Fibroblast of pulmonary artery (primary cell): ENCODE measurements around the gene RNF224.

Experiments
- DNase-seq: peaks from one replicate; pipeline ENCODE4 v3.0.0-alpha.2; 2010; ENCODE audit warnings: low read depth
- H3K4me3 ChIP-seq: replicated peaks from 2 replicates; pipeline ENCODE4 v1.5.1; 2011; ENCODE audit warnings: low read depth, mild to moderate bottlenecking, control low read depth, low read length, moderate library complexity
- CTCF ChIP-seq: IDR thresholded peaks from 2 replicates; pipeline ENCODE4 v1.5.1; 2011; ENCODE audit warnings: mild to moderate bottlenecking, control low read depth, low read length, inconsistent platforms; ENCODE audit errors: missing control alignments

The RNF224 gene

DNA sequence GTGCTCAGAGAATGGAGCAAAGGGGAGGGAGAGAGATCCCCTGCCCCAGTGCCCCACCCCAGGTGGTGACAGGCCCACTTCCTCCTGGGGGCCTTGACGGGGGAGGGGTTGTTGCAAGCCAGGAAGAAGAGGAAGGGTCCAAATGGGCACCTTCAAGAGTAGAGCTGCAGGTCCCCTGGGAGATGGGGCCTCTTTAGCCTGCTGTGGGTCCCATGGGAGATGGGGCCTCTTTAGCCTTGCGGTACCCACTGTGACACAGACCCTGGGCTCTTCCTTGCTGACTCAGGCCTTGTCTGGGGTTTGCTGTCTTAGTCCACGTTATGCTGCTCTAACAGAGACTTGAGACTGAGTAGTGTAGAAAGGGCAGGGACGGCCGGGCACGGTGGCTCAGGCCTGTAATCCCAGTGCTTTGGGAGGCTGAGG lies 40.6 kb downstream of the RNF224 start:
- H3K4me3 ChIP-seq, result no peak overlapping the region
- no peak for DNase-seq
- no peak for TF ChIP-seq CTCF

DNA sequence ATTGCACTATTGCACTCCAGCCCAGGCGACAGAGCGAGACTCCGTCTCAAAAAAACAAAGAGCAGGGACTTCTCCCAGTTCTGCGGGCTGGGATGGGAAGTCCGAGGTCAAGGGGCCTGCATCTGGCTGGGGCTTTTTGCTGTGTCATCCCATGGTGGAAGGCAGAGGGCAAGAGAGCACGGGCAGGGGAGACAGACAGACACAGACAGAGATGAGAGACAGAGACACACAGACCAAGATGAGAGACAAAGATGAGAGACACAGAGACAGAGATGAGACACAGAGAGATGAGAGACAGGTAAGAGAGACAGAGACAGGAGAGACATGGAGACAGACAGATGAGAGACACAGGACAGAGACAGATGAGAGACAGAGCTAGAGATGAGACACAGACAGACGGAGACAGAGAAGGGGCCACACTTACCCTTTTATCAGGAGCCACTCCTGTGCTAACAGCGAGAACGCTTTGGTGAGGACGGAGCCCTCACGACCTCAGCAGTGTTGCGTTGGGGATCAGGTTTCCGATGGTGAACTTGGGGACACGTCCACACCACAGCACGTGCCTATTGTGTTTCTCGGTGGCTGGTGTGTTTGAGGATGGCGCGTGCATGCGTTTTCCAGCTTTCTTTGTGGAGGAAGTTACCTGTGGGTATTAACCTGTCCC lies 41.4 kb downstream of the RNF224 start:
- no peak for DNase-seq
- H3K4me3 ChIP-seq, result no peak overlapping the region
- TF ChIP-seq CTCF, result no peak

DNA sequence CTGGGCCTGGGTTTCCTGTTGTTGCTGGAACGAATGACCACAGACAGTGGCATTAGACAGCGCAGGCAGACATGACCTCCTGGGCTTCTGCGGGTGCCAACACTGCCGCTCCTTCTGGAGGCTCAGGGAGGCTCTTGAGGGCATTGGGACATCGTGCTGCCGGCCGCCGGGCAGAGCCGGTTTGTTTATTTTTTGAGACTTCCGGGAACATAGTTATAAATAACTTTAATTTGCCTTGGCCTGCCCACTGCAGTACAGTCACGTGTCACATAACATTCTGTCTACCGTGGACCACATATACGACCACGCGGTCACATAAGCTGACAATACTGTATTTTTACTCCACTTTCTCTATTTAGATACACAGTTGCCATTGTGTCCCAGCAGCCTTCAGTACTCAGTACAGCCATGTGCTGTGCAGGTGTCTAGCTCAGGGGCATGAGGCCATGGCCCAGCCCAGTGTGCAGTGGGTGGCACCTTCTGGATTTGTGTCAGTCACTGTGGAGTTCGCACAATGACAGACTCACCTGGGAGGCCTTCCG lies 42.0 kb downstream of the RNF224 start:
- DNase-seq, result no peak
- H3K4me3 ChIP-seq, result no peak overlapping the region
- TF ChIP-seq CTCF, result no peak

GRCh38 chr9:137270929-137271695 lies 43.8 kb downstream of the RNF224 start:
- no peak overlapping the region for H3K4me3 ChIP-seq
- no peak for DNase-seq
- no peak for TF ChIP-seq CTCF

- no peak for DNase-seq
- H3K4me3 ChIP-seq, result no peak overlapping the region
- TF ChIP-seq CTCF, result no peak
These were observed 44.4 kb downstream of the RNF224 start for GRCh38 chr9:137271696-137272076.

DNA sequence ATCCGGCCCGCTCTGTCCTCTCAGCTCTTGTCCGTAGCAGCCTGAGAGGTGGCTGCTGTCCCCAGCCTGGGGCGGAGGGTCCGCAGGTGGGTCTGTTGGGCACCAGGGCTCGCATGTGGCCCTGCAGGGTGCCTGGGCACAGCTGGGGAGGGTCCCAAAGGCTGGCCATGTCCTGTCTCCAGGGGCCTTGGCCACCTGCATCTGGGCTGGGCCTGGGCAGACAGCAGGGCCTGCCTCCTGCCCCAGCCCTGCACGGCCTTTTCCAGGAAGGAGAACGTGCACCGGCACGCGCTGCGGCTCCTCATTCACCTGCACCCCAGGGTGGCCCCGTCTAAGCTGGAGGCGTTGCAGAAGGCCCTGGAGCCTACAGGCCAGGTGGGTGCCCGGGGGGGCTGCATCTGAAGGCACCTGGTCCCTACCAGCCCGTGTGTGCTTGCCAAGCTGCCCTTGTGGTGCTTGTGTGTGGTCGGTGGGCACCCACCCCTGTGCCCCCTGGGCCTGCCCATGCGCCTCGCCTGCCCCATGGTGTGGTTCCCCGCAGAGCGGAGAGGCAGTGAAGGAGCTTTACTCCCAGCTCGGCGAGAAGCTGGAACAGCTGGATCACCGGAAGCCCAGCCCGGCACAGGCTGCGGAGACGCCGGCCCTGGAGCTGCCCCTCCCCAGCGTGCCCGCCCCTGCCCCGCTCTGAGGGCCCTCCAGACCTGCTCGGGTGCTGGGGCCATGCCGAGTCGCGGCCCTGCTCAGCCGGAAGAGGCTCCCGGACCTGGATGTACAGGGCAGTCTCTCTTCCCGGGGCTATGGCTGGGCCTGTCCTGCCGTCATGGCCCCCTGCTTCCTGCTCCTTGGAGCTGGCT lies 45.2 kb downstream of the RNF224 start:
- DNase-seq, result no peak
- TF ChIP-seq CTCF, result no peak
- H3K4me3 ChIP-seq, result no peak overlapping the region
